Lung (tissue), 12 donors: Measurements from ENCODE around the gene NRROS. TPM values are rescaled to one million over a fixed set of nuclear protein-coding genes. Genes with fewer than 3 reads are reported as not detected.

Experiments
- ATAC-seq: fragments of 200-7000 bp; cut with Tn5 transposase; one replicate; pipeline ENCODE4 v1.9.1; 2020; ENCODE audit warnings: moderate number of reproducible peaks; ENCODE audit not compliant: insufficient read depth, low FRiP score
- DNase-seq, 3 donors: peaks; one replicate each; pipeline ENCODE4 v3.0.0-alpha.2; 2013 to 2017
- H3K27ac ChIP-seq, 2 donors: one replicate each; pipeline ENCODE4 v1.5.1; 2013; ENCODE audit warnings: mild to moderate bottlenecking in 2 of 2, moderate library complexity in 2 of 2, control low read depth in 1 of 2, inconsistent platforms in 1 of 2, low read depth in 1 of 2, low read length in 1 of 2
- H3K27me3 ChIP-seq, 3 donors: one replicate each; pipeline ENCODE4 v1.5.1; 2013; ENCODE audit warnings: low read length in 2 of 3; ENCODE audit not compliant: control insufficient read depth in 3 of 3, insufficient read depth in 3 of 3
- H3K36me3 ChIP-seq, 4 donors: one replicate each; pipeline ENCODE4 v1.5.1; 2013; ENCODE audit warnings: low read length in 4 of 4, mild to moderate bottlenecking in 1 of 4, moderate library complexity in 1 of 4; ENCODE audit not compliant: control insufficient read depth in 4 of 4, insufficient read depth in 4 of 4
- H3K4me1 ChIP-seq, 5 donors: one replicate each; pipeline ENCODE4 v1.5.1; 2013; ENCODE audit warnings: low read length in 5 of 5, mild to moderate bottlenecking in 2 of 5, moderate library complexity in 1 of 5; ENCODE audit not compliant: control insufficient read depth in 5 of 5, insufficient read depth in 5 of 5
- H3K4me3 ChIP-seq: one replicate; pipeline ENCODE4 v1.5.1; 2013; ENCODE audit warnings: mild to moderate bottlenecking, control low read depth, moderate library complexity
- H3K9ac ChIP-seq, 2 donors: one replicate each; pipeline ENCODE4 v1.5.1; 2013; ENCODE audit warnings: low read length in 2 of 2, control low read depth in 1 of 2; ENCODE audit not compliant: insufficient read depth in 1 of 2
- H3K9me3 ChIP-seq, 4 donors: one replicate each; pipeline ENCODE4 v1.5.1; 2013; ENCODE audit warnings: low read length in 3 of 4, mild to moderate bottlenecking in 1 of 4, moderate library complexity in 1 of 4; ENCODE audit not compliant: control insufficient read depth in 4 of 4, insufficient read depth in 3 of 4
- CTCF ChIP-seq: IDR thresholded peaks from 2 replicates; pipeline ENCODE4 v1.5.1; 2012; ENCODE audit warnings: mild to moderate bottlenecking; ENCODE audit errors: control extremely low read depth, extremely low read depth
- WGBS, 2 donors: extraction: QIAGEN DNeasy Blood & Tissue Kit; methylation state at CpG; one replicate each; pipeline ENCODE4 v1.1.7; 2013; 5-methylcytosine and 5-hydroxymethylcytosine counted together
- polyA plus RNA-seq, 2 donors: library from polyadenylated mRNA; stranded (reverse); fragments of 200-250 nt; gene quantifications; one replicate each; pipeline ENCODE4 v1.2.1, GENCODE V29; 2013
- total RNA-seq, 2 donors: library from RNA; depleted of rRNA in 1 of 2; stranded (reverse); fragments of >200 nt in 1 of 2; gene quantifications; one replicate each; pipeline ENCODE4 v1.2.1, GENCODE V29; 2014 to 2021
- donor health status: control.
- donor health status: control.
- donor health status: Bipolar disorder and iron deficiency.
- donor health status: healthy.
- donor health status: DM: yes; HTN: yes; CAD: no.

NRROS gene
- total and polyA plus RNA-seq, 4 donors: 6.6 to 17.6 (median 13.0) TPM

DNA sequence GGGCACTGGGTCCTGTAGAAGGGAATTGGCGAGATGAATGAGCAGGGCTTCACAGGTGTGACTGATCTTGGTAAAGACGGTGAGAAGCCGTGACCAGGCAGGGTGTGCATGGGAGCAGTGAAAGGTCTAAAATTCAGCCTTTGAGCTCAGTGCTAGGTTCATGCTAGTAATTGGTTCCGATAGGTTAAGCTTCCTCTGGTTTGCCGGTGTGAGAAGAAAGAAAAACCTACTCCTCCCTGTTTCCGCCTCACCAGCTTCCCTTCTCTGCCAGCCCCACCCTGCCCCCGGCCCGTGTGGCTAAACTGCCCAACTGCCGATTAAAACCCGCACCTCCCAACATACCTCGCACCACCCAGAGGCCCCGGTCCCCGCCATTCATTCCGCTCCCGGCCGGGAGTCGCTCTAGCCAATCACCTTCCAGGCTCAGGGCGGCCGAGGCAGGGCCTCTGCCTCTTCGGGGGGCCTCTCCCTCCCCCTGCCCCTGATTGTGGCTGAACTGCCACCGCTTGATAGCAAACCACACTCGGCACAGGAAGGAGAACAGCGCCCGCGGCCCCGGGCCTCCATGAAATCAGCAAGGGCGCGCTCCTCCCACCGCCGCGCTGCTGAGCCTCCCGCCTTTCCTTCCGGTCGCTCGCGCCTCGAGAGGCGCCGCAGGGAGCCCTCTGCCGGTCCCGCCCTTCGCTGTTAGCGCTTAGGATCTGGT, 7.3 kb upstream of the NRROS start:
- DNase-seq (peak; percentile 86 to 90 (median 88)), ATAC-seq (peak; percentile 87)
- no peaks in the 10 kb centered on the region for H3K9me3 ChIP-seq
- peak overlapping the region; percentile 75 for H3K4me3 ChIP-seq
- H3K4me1 ChIP-seq: peaks cover 0 to 8% (median 0%) of the 10 kb centered on the region in 5 donors
- TF ChIP-seq CTCF: no peak
- peak overlapping the region; percentile 65 to 81 for H3K9ac ChIP-seq
- WGBS, 2 donors: 0 to 1% methylated on average over 43 of the region's 43 CpGs
- H3K27ac ChIP-seq: peak overlapping the region; percentile 84 to 99
- no peaks in the 10 kb centered on the region for H3K27me3 ChIP-seq
- no peaks in the 10 kb centered on the region for H3K36me3 ChIP-seq

GRCh38 chr3:196633555-196634151, 5.8 kb upstream of the NRROS start:
- 64 to 73% methylated on average over 12 of the region's 12 CpGs for WGBS, 2 donors
- Histone ChIP-seq H3K9me3 (no peaks in the 10 kb centered on the region), H3K27ac (peak overlapping the region in 1 of 2 donors; percentile 66), H3K9ac (no peak overlapping the region), H3K27me3 (peaks cover 0 to 8% (median 8%) of the 10 kb centered on the region in 3 donors), H3K4me1 (peaks cover 0 to 8% (median 1%) of the 10 kb centered on the region in 5 donors), H3K36me3 (no peaks in the 10 kb centered on the region), H3K4me3 (no peak overlapping the region)
- TF ChIP-seq CTCF: no peak
- DNase-seq: no peak
- no peak for ATAC-seq

- Histone ChIP-seq H3K27me3 (peaks cover 0 to 14% (median 13%) of the 10 kb centered on the region in 3 donors), H3K4me3 (no peak overlapping the region), H3K9ac (no peak overlapping the region), H3K27ac (peak overlapping the region in 1 of 2 donors; percentile 53), H3K4me1 (peaks cover 0 to 12% (median 3%) of the 10 kb centered on the region in 5 donors), H3K9me3 (no peaks in the 10 kb centered on the region), H3K36me3 (no peaks in the 10 kb centered on the region)
- 39 to 57% methylated on average over 10 of the region's 10 CpGs for WGBS, 2 donors
- TF ChIP-seq CTCF: no peak
- DNase-seq (no peak), ATAC-seq (no peak)
Measured at GRCh38 chr3:196634224-196634623, 5.3 kb upstream of the NRROS start.
